Stimulated activated CD8-positive, alpha-beta memory T cell treated with anti-CD3 and anti-CD28 coated beads, Interleukin-7, amount 100 ng/mL, for 4 hours (primary cell): Measurements from ENCODE around the gene SKIC2.
"Not testable (repeated sequence)": the region's sequence is repeated elsewhere in the genome, so short reads cannot be mapped to it uniquely, and the experiment has no call there.

Experiments used
- DNase-seq, 2 donors: peaks; one replicate each; pipeline ENCODE4 v3.0.0-alpha.2; 2020; ENCODE audit warnings: low read depth in 2 of 2

The SKIC2 gene

GRCh38 chr6:32004864-32005537, 46.0 kb downstream of the SKIC2 start:
- DNase-seq: not testable (repeated sequence)

- DNase-seq: not testable (repeated sequence)
Observed at GRCh38 chr6:32005538-32005880, 46.5 kb downstream of the SKIC2 start.

GRCh38 chr6:32005991-32006529, 47.1 kb downstream of the SKIC2 start:
- DNase-seq: not testable (repeated sequence)

GRCh38 chr6:32007086-32007485, 48.1 kb downstream of the SKIC2 start:
- DNase-seq: not testable (repeated sequence)

- not testable (repeated sequence) for DNase-seq
Observed at GRCh38 chr6:32008037-32008436, 49.1 kb downstream of the SKIC2 start.

- not testable (repeated sequence) for DNase-seq
Observed at GRCh38 chr6:32008616-32009015, 49.6 kb downstream of the SKIC2 start.

GRCh38 chr6:32009537-32009936, 50.6 kb downstream of the SKIC2 start:
- not testable (repeated sequence) for DNase-seq

GRCh38 chr6:32010856-32011530, 52.0 kb downstream of the SKIC2 start:
- not testable (repeated sequence) for DNase-seq

- not testable (repeated sequence) for DNase-seq
Observed at GRCh38 chr6:32012941-32013617, 54.1 kb downstream of the SKIC2 start.

- not testable (repeated sequence) for DNase-seq
Observed at GRCh38 chr6:32013738-32014137, 54.8 kb downstream of the SKIC2 start.

GRCh38 chr6:32014547-32014946, 55.6 kb downstream of the SKIC2 start, which contains the start of gene C4B:
TSS of gene C4B (plus strand) at chr6:32014795. CDS start at chr6:32014846, 51 bp downstream.
- not testable (repeated sequence) for DNase-seq
